WTC11 (cell line): ENCODE results near the gene KBTBD12. TPM values are rescaled to one million over a fixed set of nuclear protein-coding genes. Genes with fewer than 3 reads are reported as not detected.
"Not testable (repeated sequence)": the region's sequence is repeated elsewhere in the genome, so short reads cannot be mapped to it uniquely, and the experiment has no call there.

ENCODE experiments used
- ATAC-seq: fragments of 200-7000 bp; cut with Tn5 transposase; 2 replicates; pipeline ENCODE4 v1.10.0; 2021; ENCODE audit warnings: mild to moderate bottlenecking, moderate library complexity
- CTCF ChIA-PET: fragments of 300-600 bp; sonication (Branson Sonifier 250); formaldehyde crosslinking; loops from one replicate; lab custom pipeline; 2021; ENCODE audit warnings: antibody characterized with exemption; lab: Charles Lee
- POLR2A ChIA-PET: fragments of 350-600 bp; sonication (Branson Sonifier 250); formaldehyde crosslinking; loops from one replicate; lab custom pipeline; 2021; ENCODE audit warnings: antibody characterized with exemption; lab: Charles Lee
- DNase-seq: peaks from one replicate; pipeline ENCODE4 v3.0.0; 2021; ENCODE audit warnings: low spot score
- H3K27ac Mint-ChIP-seq: 2 replicates; pipeline ENCODE4 v1.8.0; 2021; ENCODE audit warnings: mixed read lengths
- H3K27me3 Mint-ChIP-seq: 2 replicates; pipeline ENCODE4 v1.8.0; 2021; ENCODE audit warnings: low read depth, mild to moderate bottlenecking, moderate library complexity, mixed read lengths
- H3K36me3 Mint-ChIP-seq: 2 replicates; pipeline ENCODE4 v1.8.0; 2021; ENCODE audit warnings: mixed read lengths
- H3K4me1 Mint-ChIP-seq: 2 replicates; pipeline ENCODE4 v1.8.0; 2022; ENCODE audit warnings: mixed read lengths
- H3K4me3 Mint-ChIP-seq: 2 replicates; pipeline ENCODE4 v1.8.0; 2021; ENCODE audit warnings: mild to moderate bottlenecking, moderate library complexity, mixed read lengths
- H3K9me3 Mint-ChIP-seq: 2 replicates; pipeline ENCODE4 v1.8.0; 2021; ENCODE audit warnings: mixed read lengths
- AFF4 ChIP-seq: sonication (generic); formaldehyde crosslinking; IDR thresholded peaks from 2 replicates; pipeline ENCODE4 v1.8.1; 2023; ENCODE audit warnings: mild to moderate bottlenecking, missing genetic modification reagents, borderline replicate concordance
- ATF3 ChIP-seq: sonication (generic); formaldehyde crosslinking; conservative IDR thresholded peaks from 2 replicates; pipeline ENCODE4 v1.8.1; 2022; ENCODE audit warnings: mild to moderate bottlenecking, missing genetic modification reagents
- CBFB ChIP-seq: sonication (generic); formaldehyde crosslinking; IDR thresholded peaks from 2 replicates; pipeline ENCODE4 v1.8.1; 2022; ENCODE audit warnings: mild to moderate bottlenecking, low read depth, missing genetic modification reagents
- CREB1 ChIP-seq: sonication (generic); formaldehyde crosslinking; IDR thresholded peaks from 2 replicates; pipeline ENCODE4 v1.8.0; 2023; ENCODE audit warnings: mild to moderate bottlenecking, missing genetic modification reagents
- ELF4 ChIP-seq: sonication (generic); formaldehyde crosslinking; IDR thresholded peaks from 2 replicates; pipeline ENCODE4 v1.8.1; 2022; ENCODE audit warnings: low read depth, mild to moderate bottlenecking, moderate library complexity, missing genetic modification reagents
- FOXK1 ChIP-seq: sonication (generic); formaldehyde crosslinking; IDR thresholded peaks from 2 replicates; pipeline ENCODE4 v1.8.0; 2022; ENCODE audit warnings: mild to moderate bottlenecking, moderate library complexity, missing genetic modification reagents
- FOXP1 ChIP-seq: sonication (generic); formaldehyde crosslinking; IDR thresholded peaks from 2 replicates; pipeline ENCODE4 v1.8.0; 2022; ENCODE audit warnings: missing genetic modification reagents, mild to moderate bottlenecking, moderate library complexity, borderline replicate concordance
- GRHL2 ChIP-seq: fragments of 250-450 bp; sonication (Bioruptor Pico); IDR thresholded peaks from 2 replicates; pipeline ENCODE4 v1.8.0; 2022; ENCODE audit warnings: mild to moderate bottlenecking, moderate library complexity; ENCODE audit not compliant: insufficient replicate concordance, severe bottlenecking
- HMGA2 ChIP-seq: fragments of 250-450 bp; sonication (Bioruptor Pico); IDR thresholded peaks from 2 replicates; pipeline ENCODE4 v1.4.0; 2021; ENCODE audit warnings: mild to moderate bottlenecking, moderate library complexity
- IRF1 ChIP-seq: sonication (generic); formaldehyde crosslinking; IDR thresholded peaks from 2 replicates; pipeline ENCODE4 v1.8.0; 2023; ENCODE audit warnings: missing genetic modification reagents
- JAZF1 ChIP-seq: fragments of 250-450 bp; sonication (Bioruptor Pico); IDR thresholded peaks from 2 replicates; pipeline ENCODE4 v1.9.0; 2021; ENCODE audit warnings: moderate library complexity, mild to moderate bottlenecking, inconsistent platforms
- JUN ChIP-seq: sonication (generic); formaldehyde crosslinking; IDR thresholded peaks from 2 replicates; pipeline ENCODE4 v1.8.0; 2023; ENCODE audit warnings: mild to moderate bottlenecking, missing genetic modification reagents
- KAT7 ChIP-seq: sonication (generic); formaldehyde crosslinking; IDR thresholded peaks from 2 replicates; pipeline ENCODE4 v1.8.1; 2023; ENCODE audit warnings: missing genetic modification reagents, mild to moderate bottlenecking, borderline replicate concordance
- MLX ChIP-seq: sonication (generic); formaldehyde crosslinking; IDR thresholded peaks from 2 replicates; pipeline ENCODE4 v1.8.1; 2023; ENCODE audit warnings: mild to moderate bottlenecking, missing genetic modification reagents, moderate library complexity
- NFATC4 ChIP-seq: fragments of 250-450 bp; sonication (Bioruptor Pico); IDR thresholded peaks from 2 replicates; pipeline ENCODE4 v1.9.0; 2021; ENCODE audit warnings: mild to moderate bottlenecking
- NR2C2 ChIP-seq: sonication (generic); formaldehyde crosslinking; IDR thresholded peaks from 2 replicates; pipeline ENCODE4 v1.8.0; 2022; ENCODE audit warnings: mild to moderate bottlenecking, missing genetic modification reagents
- NR3C1 ChIP-seq: sonication (generic); formaldehyde crosslinking; conservative IDR thresholded peaks from 2 replicates; pipeline ENCODE4 v1.8.1; 2023; ENCODE audit warnings: low read depth, mild to moderate bottlenecking, missing genetic modification reagents
- OVOL2 ChIP-seq: fragments of 250-450 bp; sonication (Bioruptor Pico); IDR thresholded peaks from 2 replicates; pipeline ENCODE4 v1.9.0; 2021; ENCODE audit warnings: mild to moderate bottlenecking, borderline replicate concordance
- RELA ChIP-seq: sonication (generic); formaldehyde crosslinking; IDR thresholded peaks from 2 replicates; pipeline ENCODE4 v1.8.1; 2022; ENCODE audit warnings: missing genetic modification reagents, mild to moderate bottlenecking, borderline replicate concordance
- RORB ChIP-seq: fragments of 250-450 bp; sonication (Bioruptor Pico); IDR thresholded peaks from 2 replicates; pipeline ENCODE4 v1.9.0; 2021; ENCODE audit warnings: mild to moderate bottlenecking
- SMAD3 ChIP-seq: sonication (generic); formaldehyde crosslinking; IDR thresholded peaks from 2 replicates; pipeline ENCODE4 v1.8.0; 2022; ENCODE audit warnings: missing genetic modification reagents, mild to moderate bottlenecking, borderline replicate concordance
- SMAD4 ChIP-seq: sonication (generic); formaldehyde crosslinking; IDR thresholded peaks from 2 replicates; pipeline ENCODE4 v1.8.0; 2022; ENCODE audit warnings: mild to moderate bottlenecking, missing genetic modification reagents
- SP1 ChIP-seq: sonication (generic); formaldehyde crosslinking; conservative IDR thresholded peaks from 2 replicates; pipeline ENCODE4 v1.8.1; 2022; ENCODE audit warnings: missing genetic modification reagents
- ZNF138 ChIP-seq: sonication (generic); formaldehyde crosslinking; conservative IDR thresholded peaks from 2 replicates; pipeline ENCODE4 v1.8.1; 2022; ENCODE audit warnings: mild to moderate bottlenecking, moderate library complexity, missing genetic modification reagents
- ZNF317 ChIP-seq: sonication (generic); formaldehyde crosslinking; IDR thresholded peaks from 2 replicates; pipeline ENCODE4 v1.8.1; 2023; ENCODE audit warnings: low read depth, mild to moderate bottlenecking, moderate library complexity, missing genetic modification reagents, borderline replicate concordance
- ZNF416 ChIP-seq: fragments of 250-450 bp; sonication (Bioruptor Pico); IDR thresholded peaks from 2 replicates; pipeline ENCODE4 v1.9.0; 2021; ENCODE audit warnings: mild to moderate bottlenecking, inconsistent platforms
- ZNF425 ChIP-seq: fragments of 250-450 bp; sonication (Bioruptor Pico); conservative IDR thresholded peaks from 2 replicates; pipeline ENCODE4 v1.9.0; 2021; ENCODE audit warnings: mild to moderate bottlenecking
- total RNA-seq: library from RNA; stranded (reverse); gene quantifications from 3 replicates; pipeline ENCODE4 v1.2.3, GENCODE V29; 2021

The KBTBD12 gene
- total RNA-seq, 1 experiment from 2014 or later = 0.22 TPM

GRCh38 chr3:127870156-127870555 is 44.9 kb upstream of the KBTBD12 start:
- POLR2A ChIA-PET = no interaction called here
- Mint-ChIP-seq H3K4me3 (no peak overlapping the region), H3K36me3 (no peaks in the 10 kb centered on the region), H3K27me3 (peaks cover 3% of the 10 kb centered on the region; the same call in 1 of the 2 replicates), H3K9me3 (no peaks in the 10 kb centered on the region), H3K27ac (no peak overlapping the region), H3K4me1 (peaks cover under 1% of the 10 kb centered on the region)
- CTCF ChIA-PET = interaction anchor here (1.8 to 1.9 kb wide), 2 partner anchors 79 to 89 kb away, joined by 5 to 10 read pairs; no protein-coding TSS in a partner anchor
- ATAC-seq = no peak
- TF ChIP-seq JAZF1 (CRISPR knock-in tag) (no peak), KAT7 (CRISPR knock-in tag) (no peak), FOXK1 (CRISPR knock-in tag) (no peak), FOXP1 (CRISPR knock-in tag) (no peak), HMGA2 (no peak), NR3C1 (CRISPR knock-in tag) (no peak), ZNF425 (CRISPR knock-in tag) (no peak), SMAD4 (no peak), CBFB (CRISPR knock-in tag) (no peak), CREB1 (no peak), IRF1 (no peak), OVOL2 (CRISPR knock-in tag) (no peak), RORB (CRISPR knock-in tag) (no peak), ZNF317 (CRISPR knock-in tag) (no peak), MLX (CRISPR knock-in tag) (no peak), JUN (no peak), GRHL2 (no peak), ZNF138 (CRISPR knock-in tag) (no peak), ELF4 (CRISPR knock-in tag) (no peak)
- TF ChIP-seq, all 79 proteins: peak for 0
- DNase-seq = no peak

- H3K27ac Mint-ChIP-seq, ATAC-seq, H3K36me3 Mint-ChIP-seq, H3K4me1 Mint-ChIP-seq, DNase-seq, H3K27me3 Mint-ChIP-seq, H3K4me3 Mint-ChIP-seq, H3K9me3 Mint-ChIP-seq: not testable (repeated sequence)
- CTCF ChIA-PET = interaction anchor here (1.2 kb wide), 1 partner anchor 83 kb away, joined by 3 read pairs; no protein-coding TSS in a partner anchor
- POLR2A ChIA-PET = interaction anchor here (0.6 kb wide), 1 partner anchor 148 kb away, joined by 3 read pairs; no protein-coding TSS in a partner anchor
Measured at GRCh38 chr3:127874097-127874496, 40.9 kb upstream of the KBTBD12 start.

- ChIA-PET POLR2A (no interaction called here), CTCF (interaction anchor here (1.3 kb wide), 1 partner anchor 191 kb away, joined by 3 read pairs; no protein-coding TSS in a partner anchor)
- Mint-ChIP-seq H3K36me3 (no peaks in the 10 kb centered on the region), H3K27me3 (no peaks in the 10 kb centered on the region; the same call in 1 of the 2 replicates), H3K27ac (no peak overlapping the region), H3K4me3 (no peak overlapping the region), H3K9me3 (peaks cover 5% of the 10 kb centered on the region), H3K4me1 (no peaks in the 10 kb centered on the region)
- ATAC-seq = no peak
- no peak for DNase-seq
- TF ChIP-seq NFATC4 (no peak), GRHL2 (no peak), JAZF1 (CRISPR knock-in tag) (no peak), RELA (CRISPR knock-in tag) (no peak), SMAD3 (no peak), ATF3 (CRISPR knock-in tag) (no peak), ZNF416 (CRISPR knock-in tag) (no peak), SP1 (no peak), NR2C2 (no peak), FOXK1 (CRISPR knock-in tag) (no peak), AFF4 (no peak), ZNF317 (CRISPR knock-in tag) (no peak)
Measured at GRCh38 chr3:127881586-127881985, 33.4 kb upstream of the KBTBD12 start.
